PC-9 (cell line): ENCODE measurements around the gene LRRC3C.

ENCODE experiments used
- CTCF ChIP-seq: fragments of 200-600 bp; sonication (generic); conservative IDR thresholded peaks from 2 replicates; pipeline ENCODE4 v1.6.1; 2017; ENCODE audit warnings: mixed run types, antibody characterized with exemption, mild to moderate bottlenecking, moderate library complexity
- EZH2 ChIP-seq: fragments of 200-600 bp; sonication (generic); IDR thresholded peaks from 2 replicates; pipeline ENCODE4 v1.8.0; 2017; ENCODE audit warnings: antibody characterized with exemption, low read depth

GRCh38 chr17:39994448-39994847, 66.9 kb downstream of the LRRC3C start:
- TF ChIP-seq CTCF, result no peak
- no peak for TF ChIP-seq EZH2
